Neural cell (in vitro differentiated cells): ENCODE data around the gene HACE1. TPM values are rescaled to one million over a fixed set of nuclear protein-coding genes. Genes with fewer than 3 reads are reported as not detected.

Source experiments
- H2AFZ ChIP-seq: fragments of 200-600, 300-800 bp; sonication (generic), shearing (Covaris generic); 2 replicates; pipeline ENCODE4 v1.6.0; 2014; ENCODE audit warnings: low read depth, mild to moderate bottlenecking, antibody characterized with exemption, low read length, moderate library complexity
- H3F3A ChIP-seq: fragments of 200-600 bp; shearing (Covaris generic); 2 replicates; pipeline ENCODE4 v1.6.1; 2016; ENCODE audit warnings: mild to moderate bottlenecking, moderate library complexity, mixed read lengths, antibody characterized with exemption, low read length; ENCODE audit not compliant: insufficient read depth, poor library complexity, severe bottlenecking
- H3K27ac ChIP-seq: fragments of 200-600, 300-800 bp; sonication (generic), shearing (Covaris generic); 2 replicates; pipeline ENCODE4 v1.5.1; 2014; ENCODE audit warnings: mild to moderate bottlenecking, low read length, moderate library complexity
- H3K27me3 ChIP-seq: fragments of 300-800, 200-600 bp; sonication (generic), shearing (Covaris generic); 2 replicates; pipeline ENCODE4 v1.6.0; 2014; ENCODE audit warnings: mild to moderate bottlenecking, low read depth, low read length, moderate library complexity; ENCODE audit not compliant: insufficient read depth
- H3K36me3 ChIP-seq: fragments of 300-800, 200-600 bp; sonication (generic), shearing (Covaris generic); 2 replicates; pipeline ENCODE4 v1.5.1; 2014; ENCODE audit warnings: mild to moderate bottlenecking, antibody characterized with exemption, low read length, moderate library complexity; ENCODE audit not compliant: insufficient read depth
- H3K4me2 ChIP-seq: fragments of 300-800, 200-600 bp; sonication (generic), shearing (Covaris generic); 2 replicates; pipeline ENCODE4 v1.6.0; 2014; ENCODE audit warnings: mild to moderate bottlenecking, low read length
- H3K4me3 ChIP-seq: fragments of 300-800, 200-600 bp; sonication (generic), shearing (Covaris generic); 2 replicates; pipeline ENCODE4 v1.5.1; 2014; ENCODE audit warnings: mild to moderate bottlenecking, low read length, moderate library complexity
- H3K79me2 ChIP-seq: fragments of 200-600 bp; shearing (Covaris generic); replicated peaks from 2 replicates; pipeline ENCODE4 v1.6.0; 2014; ENCODE audit warnings: mild to moderate bottlenecking, low read length, moderate library complexity; ENCODE audit not compliant: insufficient read depth
- H3K9ac ChIP-seq: fragments of 300-800, 200-600 bp; sonication (generic), shearing (Covaris generic); 2 replicates; pipeline ENCODE4 v1.6.1; 2016; ENCODE audit warnings: mild to moderate bottlenecking, low read length, mixed read lengths
- H3K9me2 ChIP-seq: fragments of 200-600 bp; shearing (Covaris generic); 2 replicates; pipeline ENCODE4 v1.6.1; 2016; ENCODE audit warnings: mild to moderate bottlenecking, low read length, mixed read lengths; ENCODE audit not compliant: insufficient read depth
- H3K9me3 ChIP-seq: fragments of 200-600, 300-800 bp; sonication (generic), shearing (Covaris generic); 2 replicates; pipeline ENCODE4 v1.6.1; 2016; ENCODE audit warnings: mild to moderate bottlenecking, mixed run types, low read length, moderate library complexity, mixed read lengths
- H4K20me1 ChIP-seq: fragments of 200-600 bp; shearing (Covaris generic); 2 replicates; pipeline ENCODE4 v1.6.1; 2016; ENCODE audit warnings: mild to moderate bottlenecking, mixed run types; ENCODE audit not compliant: insufficient read depth
- EP300 ChIP-seq: fragments of 450-650 bp; conservative IDR thresholded peaks from 2 replicates; pipeline ENCODE4 v1.6.1; 2014; ENCODE audit warnings: antibody characterized with exemption, mild to moderate bottlenecking, moderate library complexity; ENCODE audit not compliant: poor library complexity, severe bottlenecking
- EZH2 ChIP-seq: fragments of 200-600, 300-800 bp; shearing (Covaris generic), sonication (generic); IDR thresholded peaks from 2 replicates; pipeline ENCODE4 v1.6.1; 2014; ENCODE audit warnings: antibody characterized with exemption, low read length, borderline replicate concordance, mild to moderate bottlenecking; ENCODE audit not compliant: insufficient read depth, poor library complexity, severe bottlenecking
- MXI1 ChIP-seq: fragments of 450-650 bp; conservative IDR thresholded peaks from 2 replicates; pipeline ENCODE4 v1.6.1; 2014; ENCODE audit warnings: antibody characterized with exemption, mild to moderate bottlenecking; ENCODE audit not compliant: poor library complexity, severe bottlenecking
- POLR2AphosphoS5 ChIP-seq: IDR thresholded peaks from 2 replicates; pipeline ENCODE4 v1.6.1; 2012
- RAD21 ChIP-seq: fragments of 450-650 bp; conservative IDR thresholded peaks from 2 replicates; pipeline ENCODE4 v1.6.1; 2014; ENCODE audit warnings: antibody characterized with exemption, mild to moderate bottlenecking, moderate library complexity
- SMC3 ChIP-seq: fragments of 450-650 bp; conservative IDR thresholded peaks from 2 replicates; pipeline ENCODE4 v1.6.1; 2014; ENCODE audit warnings: antibody characterized with exemption, mild to moderate bottlenecking, moderate library complexity; ENCODE audit not compliant: poor library complexity
- TAF1 ChIP-seq: IDR thresholded peaks from 2 replicates; pipeline ENCODE4 v1.6.1; 2012; ENCODE audit warnings: low read depth
- polyA minus RNA-seq: library from RNA; depleted of rRNA, polyadenylated mRNA; stranded (reverse); fragments of >200 nt; gene quantifications from 2 replicates; pipeline ENCODE4 v1.2.3, GENCODE V29; 2014
- polyA plus RNA-seq: library from polyadenylated mRNA; depleted of rRNA; stranded (reverse); fragments of >200 nt; gene quantifications from 2 replicates; pipeline ENCODE4 v1.2.3, GENCODE V29; 2014
- TF ChIP-seq, protein P1 (sequence below): fragments of 450-650 bp; IDR thresholded peaks from 2 replicates; pipeline ENCODE4 v1.5.1; 2014; ENCODE audit warnings: antibody characterized with exemption, mild to moderate bottlenecking, moderate library complexity; ENCODE audit not compliant: poor library complexity, severe bottlenecking
- TF ChIP-seq, protein P2 (sequence below): IDR thresholded peaks from 2 replicates; pipeline ENCODE4 v1.6.1; 2012; ENCODE audit warnings: borderline replicate concordance

The HACE1 gene, protein sequence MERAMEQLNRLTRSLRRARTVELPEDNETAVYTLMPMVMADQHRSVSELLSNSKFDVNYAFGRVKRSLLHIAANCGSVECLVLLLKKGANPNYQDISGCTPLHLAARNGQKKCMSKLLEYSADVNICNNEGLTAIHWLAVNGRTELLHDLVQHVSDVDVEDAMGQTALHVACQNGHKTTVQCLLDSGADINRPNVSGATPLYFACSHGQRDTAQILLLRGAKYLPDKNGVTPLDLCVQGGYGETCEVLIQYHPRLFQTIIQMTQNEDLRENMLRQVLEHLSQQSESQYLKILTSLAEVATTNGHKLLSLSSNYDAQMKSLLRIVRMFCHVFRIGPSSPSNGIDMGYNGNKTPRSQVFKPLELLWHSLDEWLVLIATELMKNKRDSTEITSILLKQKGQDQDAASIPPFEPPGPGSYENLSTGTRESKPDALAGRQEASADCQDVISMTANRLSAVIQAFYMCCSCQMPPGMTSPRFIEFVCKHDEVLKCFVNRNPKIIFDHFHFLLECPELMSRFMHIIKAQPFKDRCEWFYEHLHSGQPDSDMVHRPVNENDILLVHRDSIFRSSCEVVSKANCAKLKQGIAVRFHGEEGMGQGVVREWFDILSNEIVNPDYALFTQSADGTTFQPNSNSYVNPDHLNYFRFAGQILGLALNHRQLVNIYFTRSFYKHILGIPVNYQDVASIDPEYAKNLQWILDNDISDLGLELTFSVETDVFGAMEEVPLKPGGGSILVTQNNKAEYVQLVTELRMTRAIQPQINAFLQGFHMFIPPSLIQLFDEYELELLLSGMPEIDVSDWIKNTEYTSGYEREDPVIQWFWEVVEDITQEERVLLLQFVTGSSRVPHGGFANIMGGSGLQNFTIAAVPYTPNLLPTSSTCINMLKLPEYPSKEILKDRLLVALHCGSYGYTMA
- polyA plus RNA-seq (70.6 and 71.1 TPM in 2 replicates), polyA minus RNA-seq (68.4 and 80.7 TPM in 2 replicates)

DNA sequence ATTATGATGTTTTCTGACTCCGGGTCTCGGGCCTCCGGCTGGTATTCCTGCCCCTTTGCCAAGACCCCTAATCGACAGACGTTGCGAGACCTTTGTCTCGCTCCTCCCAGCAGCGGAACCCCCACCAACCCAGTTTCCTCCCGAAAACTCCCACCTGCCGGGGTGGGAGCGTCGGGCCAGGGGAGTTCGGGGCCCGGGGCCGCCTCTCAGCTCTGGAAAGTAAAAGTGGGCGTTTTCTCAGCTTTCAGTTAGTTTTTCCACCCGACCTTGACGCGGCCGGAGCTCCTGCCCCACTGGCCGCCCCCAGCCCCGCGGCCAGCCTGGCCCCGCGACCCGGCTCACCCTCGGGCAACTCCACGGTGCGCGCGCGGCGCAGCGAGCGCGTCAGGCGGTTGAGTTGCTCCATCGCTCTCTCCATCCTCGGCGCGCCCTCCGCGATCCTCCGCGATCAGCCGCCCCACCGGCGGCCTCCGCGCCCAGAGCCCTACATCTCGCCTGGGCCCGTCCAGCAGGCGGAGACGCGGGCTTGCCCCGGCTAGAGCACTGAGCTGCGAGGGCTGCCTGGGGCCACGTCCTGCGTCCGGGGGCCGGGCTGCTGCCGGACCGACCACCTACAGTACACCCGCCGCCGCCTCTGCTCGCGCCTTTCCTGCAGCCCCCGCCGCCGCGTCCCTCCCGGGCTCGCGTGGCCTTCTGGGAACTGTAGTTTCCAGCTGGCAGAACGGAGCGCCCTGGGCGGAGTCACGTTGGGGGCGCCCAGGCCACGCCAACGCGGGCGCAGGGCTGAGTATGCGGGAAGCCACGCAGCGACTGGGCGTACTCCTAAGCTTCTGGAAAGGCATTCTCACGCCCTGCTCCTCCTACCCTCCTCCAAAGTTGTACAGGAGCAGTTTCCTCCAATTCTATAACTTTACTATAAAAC is at the start of gene HACE1:
HACE1 (minus strand) TSS at position 695 of the 922 bp plus-strand sequence; CDS start at position 418, 277 bp downstream.
- Histone ChIP-seq H3K9ac (peak within 1 kb of the TSS; percentile 79), H2AFZ (peak within 1 kb of the TSS; percentile 81), H3K4me2 (peak within 1 kb of the TSS; percentile 84), H4K20me1 (no peaks in the 10 kb centered on the region), H3K9me3 (no peaks in the 10 kb centered on the region), H3K36me3 (no peaks in the 10 kb centered on the region), H3K27me3 (no peaks in the 10 kb centered on the region), H3K9me2 (no peaks in the 10 kb centered on the region), H3K4me3 (peak within 1 kb of the TSS; percentile 75), H3K79me2 (peaks cover 35% of the 10 kb centered on the region), H3F3A (no peaks in the 10 kb centered on the region), H3K27ac (peak within 1 kb of the TSS; percentile 79)
- no peak for TF ChIP-seq EZH2
- TF ChIP-seq, protein P1, sequence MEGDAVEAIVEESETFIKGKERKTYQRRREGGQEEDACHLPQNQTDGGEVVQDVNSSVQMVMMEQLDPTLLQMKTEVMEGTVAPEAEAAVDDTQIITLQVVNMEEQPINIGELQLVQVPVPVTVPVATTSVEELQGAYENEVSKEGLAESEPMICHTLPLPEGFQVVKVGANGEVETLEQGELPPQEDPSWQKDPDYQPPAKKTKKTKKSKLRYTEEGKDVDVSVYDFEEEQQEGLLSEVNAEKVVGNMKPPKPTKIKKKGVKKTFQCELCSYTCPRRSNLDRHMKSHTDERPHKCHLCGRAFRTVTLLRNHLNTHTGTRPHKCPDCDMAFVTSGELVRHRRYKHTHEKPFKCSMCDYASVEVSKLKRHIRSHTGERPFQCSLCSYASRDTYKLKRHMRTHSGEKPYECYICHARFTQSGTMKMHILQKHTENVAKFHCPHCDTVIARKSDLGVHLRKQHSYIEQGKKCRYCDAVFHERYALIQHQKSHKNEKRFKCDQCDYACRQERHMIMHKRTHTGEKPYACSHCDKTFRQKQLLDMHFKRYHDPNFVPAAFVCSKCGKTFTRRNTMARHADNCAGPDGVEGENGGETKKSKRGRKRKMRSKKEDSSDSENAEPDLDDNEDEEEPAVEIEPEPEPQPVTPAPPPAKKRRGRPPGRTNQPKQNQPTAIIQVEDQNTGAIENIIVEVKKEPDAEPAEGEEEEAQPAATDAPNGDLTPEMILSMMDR = peak; percentile 62
- TF ChIP-seq SMC3 = peak; percentile 64
- no peak for TF ChIP-seq EP300
- TF ChIP-seq POLR2AphosphoS5 = peak; percentile 67
- peak; percentile 51 for TF ChIP-seq RAD21
- TF ChIP-seq, protein P2, sequence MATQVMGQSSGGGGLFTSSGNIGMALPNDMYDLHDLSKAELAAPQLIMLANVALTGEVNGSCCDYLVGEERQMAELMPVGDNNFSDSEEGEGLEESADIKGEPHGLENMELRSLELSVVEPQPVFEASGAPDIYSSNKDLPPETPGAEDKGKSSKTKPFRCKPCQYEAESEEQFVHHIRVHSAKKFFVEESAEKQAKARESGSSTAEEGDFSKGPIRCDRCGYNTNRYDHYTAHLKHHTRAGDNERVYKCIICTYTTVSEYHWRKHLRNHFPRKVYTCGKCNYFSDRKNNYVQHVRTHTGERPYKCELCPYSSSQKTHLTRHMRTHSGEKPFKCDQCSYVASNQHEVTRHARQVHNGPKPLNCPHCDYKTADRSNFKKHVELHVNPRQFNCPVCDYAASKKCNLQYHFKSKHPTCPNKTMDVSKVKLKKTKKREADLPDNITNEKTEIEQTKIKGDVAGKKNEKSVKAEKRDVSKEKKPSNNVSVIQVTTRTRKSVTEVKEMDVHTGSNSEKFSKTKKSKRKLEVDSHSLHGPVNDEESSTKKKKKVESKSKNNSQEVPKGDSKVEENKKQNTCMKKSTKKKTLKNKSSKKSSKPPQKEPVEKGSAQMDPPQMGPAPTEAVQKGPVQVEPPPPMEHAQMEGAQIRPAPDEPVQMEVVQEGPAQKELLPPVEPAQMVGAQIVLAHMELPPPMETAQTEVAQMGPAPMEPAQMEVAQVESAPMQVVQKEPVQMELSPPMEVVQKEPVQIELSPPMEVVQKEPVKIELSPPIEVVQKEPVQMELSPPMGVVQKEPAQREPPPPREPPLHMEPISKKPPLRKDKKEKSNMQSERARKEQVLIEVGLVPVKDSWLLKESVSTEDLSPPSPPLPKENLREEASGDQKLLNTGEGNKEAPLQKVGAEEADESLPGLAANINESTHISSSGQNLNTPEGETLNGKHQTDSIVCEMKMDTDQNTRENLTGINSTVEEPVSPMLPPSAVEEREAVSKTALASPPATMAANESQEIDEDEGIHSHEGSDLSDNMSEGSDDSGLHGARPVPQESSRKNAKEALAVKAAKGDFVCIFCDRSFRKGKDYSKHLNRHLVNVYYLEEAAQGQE = no peak
- no peak for TF ChIP-seq TAF1
- peak; percentile 83 for TF ChIP-seq MXI1
